Endodermal cell (in vitro differentiated cells): Measurements from ENCODE around the gene UNK. TPM values are rescaled to one million over a fixed set of nuclear protein-coding genes. Genes with fewer than 3 reads are reported as not detected.

Experiments
- DNase-seq: peaks from one replicate; pipeline ENCODE4 v3.0.0-alpha.2; 2017
- H3K27ac ChIP-seq: 2 replicates; pipeline ENCODE4 v1.5.1; 2013; ENCODE audit warnings: mild to moderate bottlenecking, low read depth, low read length, moderate library complexity
- H3K27me3 ChIP-seq: 2 replicates; pipeline ENCODE4 v1.6.1; 2013; ENCODE audit warnings: mild to moderate bottlenecking, low read length, moderate library complexity; ENCODE audit not compliant: insufficient read depth, control insufficient read depth, poor library complexity, severe bottlenecking
- H3K36me3 ChIP-seq: 2 replicates; pipeline ENCODE4 v1.7.0; 2013; ENCODE audit warnings: mild to moderate bottlenecking, low read length, moderate library complexity; ENCODE audit not compliant: control insufficient read depth, insufficient read depth
- H3K4me1 ChIP-seq: one replicate; pipeline ENCODE4 v1.7.0; 2013; ENCODE audit warnings: low read length; ENCODE audit not compliant: control insufficient read depth, insufficient read depth
- H3K4me3 ChIP-seq: 2 replicates; pipeline ENCODE4 v1.5.1; 2013; ENCODE audit warnings: mild to moderate bottlenecking, low read length, moderate library complexity
- H3K9ac ChIP-seq: 2 replicates; pipeline ENCODE4 v1.6.1; 2013; ENCODE audit warnings: mild to moderate bottlenecking, low read length, moderate library complexity; ENCODE audit not compliant: poor library complexity, severe bottlenecking; ENCODE audit errors: extremely low read depth
- H3K9me3 ChIP-seq: 2 replicates; pipeline ENCODE4 v1.6.1; 2013; ENCODE audit warnings: mild to moderate bottlenecking, low read length, moderate library complexity; ENCODE audit not compliant: control insufficient read depth
- H3K27ac Mint-ChIP-seq: 2 replicates; pipeline ENCODE4 v1.8.0; 2020; ENCODE audit warnings: mixed read lengths
- H3K27me3 Mint-ChIP-seq: 2 replicates; pipeline ENCODE4 v1.8.0; 2021; ENCODE audit warnings: mild to moderate bottlenecking, mixed read lengths; ENCODE audit not compliant: insufficient read depth
- H3K36me3 Mint-ChIP-seq: 2 replicates; pipeline ENCODE4 v1.8.0; 2020; ENCODE audit warnings: low read depth, mixed read lengths
- H3K4me1 Mint-ChIP-seq: 2 replicates; pipeline ENCODE4 v1.8.0; 2020; ENCODE audit warnings: mixed read lengths
- H3K4me3 Mint-ChIP-seq: 2 replicates; pipeline ENCODE4 v1.8.0; 2020; ENCODE audit warnings: mild to moderate bottlenecking, moderate library complexity, mixed read lengths
- H3K9me3 Mint-ChIP-seq: 2 replicates; pipeline ENCODE4 v1.8.0; 2020; ENCODE audit warnings: mild to moderate bottlenecking, mixed read lengths
- WGBS, 2 experiments: methylation state at CpG; one replicate each; pipeline versions ENCODE4 v1.1.5 to v1.1.7; 2013; ENCODE audit warnings: missing lambda C conversion rate in 2 of 2, mixed read lengths in 1 of 2; ENCODE audit not compliant: insufficient coverage in 1 of 2, insufficient read length in 1 of 2; 5-methylcytosine and 5-hydroxymethylcytosine counted together
- total RNA-seq, 2 donors: library from RNA; stranded (reverse); fragmentation: NEBNext Ultra II Directional in 1 of 2; extraction: Animal tissue kit (Norgen Biotek cat#: 25700) in 1 of 2; gene quantifications; 2 replicates in 1 of 2; 3 replicates in 1 of 2; pipeline ENCODE4 v1.2.1, GENCODE V29; 2021
- TF ChIP-seq, protein P1 (sequence below): fragments of 200-600 bp; sonication (generic); conservative IDR thresholded peaks from 2 replicates; pipeline ENCODE4 v1.5.0; 2021; ENCODE audit warnings: antibody characterized with exemption, mild to moderate bottlenecking

UNK gene
- total RNA-seq, 2 donors from 2014 or later = 38.0 to 39.0 TPM

GRCh38 chr17:75846692-75847613, 62.3 kb downstream of the UNK start:
- Mint-ChIP-seq H3K27me3 (no peaks in the 10 kb centered on the region), H3K36me3 (peaks cover 49% of the 10 kb centered on the region), H3K9me3 (no peaks in the 10 kb centered on the region), H3K27ac (no peak overlapping the region), H3K4me3 (no peak overlapping the region), H3K4me1 (peaks cover 7% of the 10 kb centered on the region)
- no peak for DNase-seq
- TF ChIP-seq, protein P1, sequence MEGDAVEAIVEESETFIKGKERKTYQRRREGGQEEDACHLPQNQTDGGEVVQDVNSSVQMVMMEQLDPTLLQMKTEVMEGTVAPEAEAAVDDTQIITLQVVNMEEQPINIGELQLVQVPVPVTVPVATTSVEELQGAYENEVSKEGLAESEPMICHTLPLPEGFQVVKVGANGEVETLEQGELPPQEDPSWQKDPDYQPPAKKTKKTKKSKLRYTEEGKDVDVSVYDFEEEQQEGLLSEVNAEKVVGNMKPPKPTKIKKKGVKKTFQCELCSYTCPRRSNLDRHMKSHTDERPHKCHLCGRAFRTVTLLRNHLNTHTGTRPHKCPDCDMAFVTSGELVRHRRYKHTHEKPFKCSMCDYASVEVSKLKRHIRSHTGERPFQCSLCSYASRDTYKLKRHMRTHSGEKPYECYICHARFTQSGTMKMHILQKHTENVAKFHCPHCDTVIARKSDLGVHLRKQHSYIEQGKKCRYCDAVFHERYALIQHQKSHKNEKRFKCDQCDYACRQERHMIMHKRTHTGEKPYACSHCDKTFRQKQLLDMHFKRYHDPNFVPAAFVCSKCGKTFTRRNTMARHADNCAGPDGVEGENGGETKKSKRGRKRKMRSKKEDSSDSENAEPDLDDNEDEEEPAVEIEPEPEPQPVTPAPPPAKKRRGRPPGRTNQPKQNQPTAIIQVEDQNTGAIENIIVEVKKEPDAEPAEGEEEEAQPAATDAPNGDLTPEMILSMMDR = no peak
- Histone ChIP-seq H3K27me3 (no peaks in the 10 kb centered on the region), H3K9ac (no peak overlapping the region), H3K9me3 (no peaks in the 10 kb centered on the region), H3K4me1 (no peaks in the 10 kb centered on the region), H3K4me3 (no peak overlapping the region), H3K36me3 (peaks cover 42% of the 10 kb centered on the region), H3K27ac (no peak overlapping the region)
- 95 to 97% methylated on average over 29 to 34 of the region's 34 CpGs for WGBS, 2 experiments

DNA sequence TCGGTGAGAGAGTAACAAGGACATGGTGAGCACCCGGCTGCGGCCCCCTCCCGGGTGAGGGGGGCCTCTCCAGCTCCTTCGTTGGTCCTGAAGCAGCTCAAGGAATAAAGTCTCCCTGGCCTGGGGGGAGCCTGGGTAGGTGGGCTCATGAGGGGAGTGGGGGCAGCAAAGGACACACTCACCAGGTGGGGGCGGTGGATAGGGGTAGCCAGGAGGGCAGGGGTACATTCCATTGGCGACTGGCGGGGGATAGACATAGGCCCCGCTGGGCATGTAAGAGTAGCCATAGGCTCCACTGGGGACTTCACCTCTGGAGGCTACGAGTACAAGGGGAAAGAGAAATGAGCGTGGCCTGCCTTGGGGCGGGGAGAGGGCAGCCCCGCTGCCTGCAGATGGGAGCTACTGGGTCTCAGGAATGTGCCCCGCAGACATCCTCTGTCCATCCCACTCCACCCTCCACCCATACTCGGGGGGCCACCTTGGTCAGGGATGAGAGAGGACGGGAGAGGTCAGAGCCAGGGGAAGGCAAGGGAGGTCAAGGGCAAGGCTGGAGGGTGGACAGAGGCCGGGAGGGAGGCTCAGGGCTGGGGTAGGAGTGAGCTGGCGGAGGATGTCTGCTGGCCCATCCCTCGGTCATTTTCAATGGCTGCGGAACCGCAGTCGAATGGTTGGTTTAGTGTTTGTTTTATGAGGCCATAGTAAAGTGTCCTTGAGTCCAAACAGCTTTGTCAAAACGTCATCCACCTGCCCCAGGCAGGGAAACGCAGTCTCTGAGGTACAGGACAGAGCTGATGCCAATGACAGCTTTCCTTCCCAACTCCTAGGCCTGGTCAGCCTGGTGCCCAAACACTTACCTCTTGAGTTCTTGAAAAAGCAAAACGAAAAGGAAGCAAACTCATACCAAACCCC, 63.3 kb downstream of the UNK start:
- H3K9ac ChIP-seq = no peak overlapping the region
- no peak overlapping the region for H3K4me3 ChIP-seq
- DNase-seq = no peak
- Mint-ChIP-seq H3K27me3 (no peaks in the 10 kb centered on the region), H3K4me1 (peaks cover 7% of the 10 kb centered on the region), H3K9me3 (no peaks in the 10 kb centered on the region), H3K27ac (peak overlapping the region; percentile 89), H3K36me3 (peaks cover 49% of the 10 kb centered on the region), H3K4me3 (no peak overlapping the region)
- no peaks in the 10 kb centered on the region for H3K27me3 ChIP-seq
- TF ChIP-seq, protein P1 = no peak
- H3K27ac ChIP-seq = no peak overlapping the region
- WGBS, 2 experiments = 92 to 96% methylated on average over 12 to 24 of the region's 25 CpGs
- no peaks in the 10 kb centered on the region for H3K9me3 ChIP-seq
- H3K4me1 ChIP-seq = no peaks in the 10 kb centered on the region
- peaks cover 42% of the 10 kb centered on the region for H3K36me3 ChIP-seq

GRCh38 chr17:75848523-75849278, 64.1 kb downstream of the UNK start:
- Histone ChIP-seq H3K27ac (no peak overlapping the region), H3K4me3 (no peak overlapping the region), H3K4me1 (no peaks in the 10 kb centered on the region), H3K27me3 (no peaks in the 10 kb centered on the region), H3K9me3 (no peaks in the 10 kb centered on the region), H3K36me3 (peaks cover 42% of the 10 kb centered on the region), H3K9ac (no peak overlapping the region)
- Mint-ChIP-seq H3K36me3 (peaks cover 49% of the 10 kb centered on the region), H3K4me3 (no peak overlapping the region), H3K4me1 (peaks cover 7% of the 10 kb centered on the region), H3K27me3 (no peaks in the 10 kb centered on the region), H3K9me3 (no peaks in the 10 kb centered on the region), H3K27ac (peak overlapping the region; percentile 89)
- DNase-seq = peak; percentile 99
- TF ChIP-seq, protein P1 = peak; percentile 88
- 57 to 76% methylated on average over 11 to 16 of the region's 16 CpGs for WGBS, 2 experiments
